HFF-Myc (cell line): ENCODE measurements around the gene LILRB5.

Experiments used
- DNase-seq: peaks from one replicate; pipeline ENCODE4 v3.0.0-alpha.2; 2011; ENCODE audit warnings: low read depth; ENCODE audit errors: extremely low read depth
- H3K4me3 ChIP-seq: replicated peaks from 2 replicates; pipeline ENCODE4 v1.5.1; 2011; ENCODE audit warnings: low read depth, mild to moderate bottlenecking, control low read depth, low read length
- TF ChIP-seq, protein P1 (sequence below): IDR thresholded peaks from 2 replicates; pipeline ENCODE4 v1.5.1; 2012; ENCODE audit warnings: mild to moderate bottlenecking, low read depth, low read length, control low read depth; ENCODE audit errors: missing control alignments

LILRB5 gene

DNA sequence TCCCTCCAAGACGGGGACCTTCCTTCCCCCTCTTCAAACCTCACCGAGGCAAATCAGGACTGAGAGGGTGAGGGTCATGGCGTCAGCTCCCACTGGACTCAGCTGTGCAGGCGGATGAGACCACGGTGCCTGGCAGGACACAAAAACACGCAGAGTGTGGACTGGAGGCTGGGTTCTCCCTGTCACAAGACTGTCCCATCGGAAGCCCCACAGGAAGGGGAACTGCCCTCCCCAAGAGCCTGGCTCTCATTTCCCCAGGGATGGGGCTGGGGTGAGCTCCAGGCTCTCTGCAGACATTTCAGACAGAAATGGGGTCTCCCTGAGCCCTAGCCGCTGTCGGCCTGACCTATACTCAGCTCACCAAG, at the start of gene LILRB5:
TSS of gene LILRB5 (minus strand) at position 158 of the 365 bp plus-strand sequence. CDS start at position 78, 80 bp downstream.
- no peak within 1 kb of the TSS for H3K4me3 ChIP-seq
- no peak for DNase-seq
- TF ChIP-seq, protein P1, sequence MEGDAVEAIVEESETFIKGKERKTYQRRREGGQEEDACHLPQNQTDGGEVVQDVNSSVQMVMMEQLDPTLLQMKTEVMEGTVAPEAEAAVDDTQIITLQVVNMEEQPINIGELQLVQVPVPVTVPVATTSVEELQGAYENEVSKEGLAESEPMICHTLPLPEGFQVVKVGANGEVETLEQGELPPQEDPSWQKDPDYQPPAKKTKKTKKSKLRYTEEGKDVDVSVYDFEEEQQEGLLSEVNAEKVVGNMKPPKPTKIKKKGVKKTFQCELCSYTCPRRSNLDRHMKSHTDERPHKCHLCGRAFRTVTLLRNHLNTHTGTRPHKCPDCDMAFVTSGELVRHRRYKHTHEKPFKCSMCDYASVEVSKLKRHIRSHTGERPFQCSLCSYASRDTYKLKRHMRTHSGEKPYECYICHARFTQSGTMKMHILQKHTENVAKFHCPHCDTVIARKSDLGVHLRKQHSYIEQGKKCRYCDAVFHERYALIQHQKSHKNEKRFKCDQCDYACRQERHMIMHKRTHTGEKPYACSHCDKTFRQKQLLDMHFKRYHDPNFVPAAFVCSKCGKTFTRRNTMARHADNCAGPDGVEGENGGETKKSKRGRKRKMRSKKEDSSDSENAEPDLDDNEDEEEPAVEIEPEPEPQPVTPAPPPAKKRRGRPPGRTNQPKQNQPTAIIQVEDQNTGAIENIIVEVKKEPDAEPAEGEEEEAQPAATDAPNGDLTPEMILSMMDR: no peak

DNA sequence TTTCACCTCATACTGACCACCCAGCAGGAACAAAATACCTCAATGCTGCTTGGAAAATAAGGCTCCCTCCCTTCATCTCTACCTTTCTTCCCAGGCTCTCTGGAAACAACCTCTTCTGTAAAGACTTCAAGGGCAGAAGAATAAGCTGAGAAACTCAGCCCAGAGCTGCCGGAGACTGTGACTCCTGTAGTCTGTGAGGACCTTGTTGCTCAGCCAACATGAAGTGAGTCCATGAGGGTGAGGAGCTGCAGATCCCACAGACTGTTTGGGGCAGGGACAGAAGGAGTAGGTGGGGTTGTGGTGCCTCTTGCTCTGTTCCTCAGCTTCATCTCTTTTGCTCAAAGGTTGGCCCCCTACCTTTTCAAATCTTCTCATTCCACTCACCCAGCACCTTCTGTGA, 48.1 kb upstream of the LILRB5 start:
- TF ChIP-seq, protein P1: no peak
- no peak for DNase-seq
- H3K4me3 ChIP-seq: no peak overlapping the region

DNA sequence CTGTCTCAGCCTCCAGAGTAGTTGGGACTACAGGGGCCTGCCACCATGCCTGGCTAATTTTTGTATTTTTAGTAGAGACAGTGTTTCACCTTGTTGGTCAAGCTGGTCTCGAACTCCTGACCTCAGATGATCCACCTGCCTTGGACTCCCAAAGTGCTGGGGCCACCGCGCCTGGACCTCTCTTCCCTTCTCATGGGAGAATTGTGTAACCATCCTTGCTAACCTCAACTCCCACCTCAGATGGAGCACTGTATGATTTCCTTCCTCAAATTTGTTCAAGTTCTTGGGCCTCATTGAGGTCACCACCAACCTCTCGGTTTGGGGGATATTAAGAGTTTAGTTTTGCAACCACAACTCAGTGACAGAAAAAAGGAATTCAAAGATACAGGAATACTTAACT, 45.2 kb upstream of the LILRB5 start:
- H3K4me3 ChIP-seq: no peak overlapping the region
- DNase-seq: no peak
- TF ChIP-seq, protein P1: no peak

DNA sequence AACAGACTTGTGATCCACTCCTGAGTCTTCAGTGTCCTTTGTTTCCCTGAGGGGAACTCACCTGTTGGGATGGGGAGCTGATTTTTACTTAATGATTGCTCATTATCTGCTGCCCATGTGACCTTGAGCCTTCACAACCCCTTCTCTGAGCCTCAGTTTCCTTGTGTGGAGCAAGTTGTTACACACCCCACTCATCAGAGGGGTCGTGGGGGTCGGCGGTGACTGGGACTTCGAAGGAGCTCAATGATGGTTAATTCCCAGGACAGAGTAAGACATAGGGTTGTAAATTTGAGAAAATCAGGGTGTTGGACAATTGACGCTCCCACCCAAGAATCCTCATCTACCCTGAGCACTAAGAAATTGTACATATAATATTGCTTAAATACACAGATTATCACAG, 42.4 kb upstream of the LILRB5 start:
- DNase-seq: no peak
- no peak overlapping the region for H3K4me3 ChIP-seq
- TF ChIP-seq, protein P1: no peak

DNA sequence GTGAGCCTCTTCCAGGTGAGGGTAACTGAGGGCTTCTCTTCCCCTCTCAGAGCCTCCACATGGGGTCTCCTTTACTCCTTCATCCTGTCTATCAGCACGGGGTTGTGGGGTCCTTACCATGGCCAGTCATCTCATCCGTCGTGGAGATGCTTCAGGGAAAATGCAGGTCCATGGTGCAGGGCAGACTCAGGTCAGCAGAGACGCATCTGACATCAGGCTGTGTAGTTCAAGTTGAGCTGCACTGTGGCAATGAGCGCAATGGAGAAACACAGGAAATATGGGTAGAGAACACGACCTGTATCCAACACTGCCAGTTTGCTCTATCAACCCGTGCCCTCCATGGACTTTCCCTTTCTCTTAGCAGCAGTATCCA, 42.0 kb upstream of the LILRB5 start:
- H3K4me3 ChIP-seq: no peak overlapping the region
- no peak for DNase-seq
- TF ChIP-seq, protein P1: no peak

DNA sequence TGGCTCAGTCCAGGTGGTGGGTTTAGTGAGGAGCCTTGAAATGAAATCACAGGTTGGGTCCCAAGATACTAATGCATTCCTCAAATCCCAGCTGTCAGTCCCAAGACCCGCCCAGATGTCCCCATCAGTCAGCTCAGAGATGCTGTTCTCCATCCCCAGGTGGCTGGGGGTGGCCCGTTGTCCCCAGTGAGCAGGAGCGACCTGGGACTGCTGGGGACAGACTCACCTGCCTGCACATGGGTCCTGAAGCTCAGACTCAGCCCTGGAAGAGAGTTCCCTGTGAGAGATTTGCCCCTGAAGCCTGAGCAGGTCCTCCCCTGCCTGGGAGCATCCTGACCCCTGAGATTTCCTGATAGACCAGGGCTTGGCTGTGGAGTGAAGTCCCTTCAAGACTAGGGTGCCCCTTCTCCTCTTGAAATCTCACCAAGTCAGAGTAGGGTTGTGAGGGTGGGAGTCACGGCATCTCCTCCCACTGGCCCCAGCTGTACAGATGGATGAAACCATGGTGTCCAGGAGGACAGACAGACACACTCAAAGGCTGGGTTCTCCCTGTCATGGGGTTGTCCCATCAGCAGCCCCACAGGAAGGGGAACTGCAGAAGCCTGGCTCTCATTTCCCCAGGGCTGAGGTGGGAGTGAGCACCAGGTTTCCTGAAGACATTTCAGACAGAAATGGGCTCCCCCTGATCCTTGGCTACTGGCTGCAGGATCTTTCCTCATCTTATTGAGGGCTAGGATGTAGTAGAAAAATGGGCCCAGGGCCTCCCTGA, 41.5 kb upstream of the LILRB5 start:
- TF ChIP-seq, protein P1: no peak
- no peak for DNase-seq
- no peak overlapping the region for H3K4me3 ChIP-seq

DNA sequence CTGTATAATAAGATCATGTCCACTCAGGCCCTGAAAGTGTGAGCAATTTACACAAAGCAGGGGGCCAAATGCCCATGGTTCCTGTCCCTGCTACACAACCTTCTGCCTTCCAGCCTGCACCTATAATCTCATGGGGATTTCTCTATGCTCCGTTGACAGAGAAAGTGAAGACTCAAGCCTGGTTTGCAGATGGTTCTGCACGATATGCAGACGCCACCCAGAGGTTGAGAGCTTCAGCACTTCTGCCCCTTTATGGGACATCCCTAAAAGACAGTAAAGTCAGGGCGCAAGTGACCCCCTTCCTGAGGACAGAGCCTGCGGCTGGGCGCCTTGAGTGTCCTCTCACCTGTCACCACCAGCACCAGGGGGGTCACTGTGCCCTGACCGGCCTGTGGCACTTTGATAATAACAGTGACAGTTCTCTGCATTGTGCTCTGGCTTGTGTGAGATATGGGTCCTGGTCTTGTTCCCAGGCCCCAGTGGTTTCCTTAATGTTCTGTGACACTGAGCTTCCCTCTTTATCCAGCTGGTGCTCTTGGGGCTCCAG, 40.8 kb upstream of the LILRB5 start:
- no peak for DNase-seq
- no peak overlapping the region for H3K4me3 ChIP-seq
- TF ChIP-seq, protein P1: no peak
